Limb (tissue), 2 donors: ENCODE results near the gene PUSL1.

Source experiments
- DNase-seq, 2 donors: peaks; one replicate each; pipeline ENCODE4 v3.0.0-alpha.2; 2016; ENCODE audit errors: extremely low spot score in 2 of 2

PUSL1 gene

GRCh38 chr1:1351511-1352427, 43.4 kb downstream of the PUSL1 start:
- DNase-seq: no peak

GRCh38 chr1:1352786-1353388, 44.5 kb downstream of the PUSL1 start:
- DNase-seq: no peak

- DNase-seq: no peak
Observed at GRCh38 chr1:1353389-1354151, 45.2 kb downstream of the PUSL1 start.

- no peak for DNase-seq
Observed at GRCh38 chr1:1354271-1355247, 46.2 kb downstream of the PUSL1 start.

GRCh38 chr1:1355416-1355815, 47.0 kb downstream of the PUSL1 start:
- DNase-seq: no peak

- DNase-seq: no peak
Observed at GRCh38 chr1:1356166-1356795, 47.9 kb downstream of the PUSL1 start.

GRCh38 chr1:1356796-1357401, 48.5 kb downstream of the PUSL1 start:
- DNase-seq: no peak

- no peak for DNase-seq
Observed at GRCh38 chr1:1357871-1358432, 49.6 kb downstream of the PUSL1 start.

GRCh38 chr1:1358433-1359271, 50.3 kb downstream of the PUSL1 start, which contains the start of gene MXRA8:
MXRA8 (minus strand) TSS chr1:1358555; CDS start chr1:1358504, 51 bp downstream.
- DNase-seq: peak; percentile 82 to 88

- no peak for DNase-seq
Observed at GRCh38 chr1:1359308-1359663, 50.9 kb downstream of the PUSL1 start.

- DNase-seq: peak; percentile 59 to 76
Observed at GRCh38 chr1:1359664-1360468, 51.5 kb downstream of the PUSL1 start.

GRCh38 chr1:1360506-1361169, 52.2 kb downstream of the PUSL1 start:
- DNase-seq: peak in 1 of 2 donors; percentile 51
